MCF 10A (cell line): ENCODE data around the gene NAV1. TPM values are rescaled to one million over a fixed set of nuclear protein-coding genes. Genes with fewer than 3 reads are reported as not detected.
A peak's percentile ranks its signal among the peaks of the same experiment; 100 is the strongest.
"Not testable (repeated sequence)": the region's sequence is repeated elsewhere in the genome, so short reads cannot be mapped to it uniquely, and the experiment has no call there.

Experiments used
- BruUV-seq: library from RNA; stranded (reverse); fragments of 400-500 nt; replicated peaks from 2 replicates; lab custom pipeline; 2021; lab: Mats Ljungman, UMichigan
- CTCF ChIA-PET: fragments of 300-600 bp; sonication (Branson Sonifier 250); formaldehyde crosslinking; extraction: SDS; loops from one replicate; lab custom pipeline; 2021; ENCODE audit warnings: antibody characterized with exemption, inconsistent platforms; lab: Yijun Ruan, JAX
- POLR2A ChIA-PET: fragments of 300-600, 350-650 bp; sonication (Branson Sonifier 250); formaldehyde crosslinking; extraction: SDS; loops from one replicate; lab custom pipeline; 2020; ENCODE audit warnings: antibody characterized with exemption, inconsistent platforms; lab: Yijun Ruan, JAX
- DNase-seq: peaks from one replicate; pipeline ENCODE4 v3.0.0-alpha.2; 2018; ENCODE audit not compliant: unreplicated experiment
- H3K27ac Mint-ChIP-seq: one replicate; pipeline ENCODE4 v1.8.0; 2022; ENCODE audit warnings: mild to moderate bottlenecking, low read depth, mixed read lengths; ENCODE audit not compliant: unreplicated experiment
- H3K27me3 Mint-ChIP-seq: one replicate; pipeline ENCODE4 v1.8.0; 2022; ENCODE audit warnings: mixed read lengths; ENCODE audit not compliant: insufficient read depth, unreplicated experiment
- H3K36me3 Mint-ChIP-seq: one replicate; pipeline ENCODE4 v1.8.0; 2022; ENCODE audit warnings: mild to moderate bottlenecking, moderate library complexity, mixed read lengths; ENCODE audit not compliant: insufficient read depth, unreplicated experiment
- H3K4me1 Mint-ChIP-seq: one replicate; pipeline ENCODE4 v1.8.0; 2022; ENCODE audit warnings: mixed read lengths; ENCODE audit not compliant: insufficient read depth, unreplicated experiment
- H3K4me3 Mint-ChIP-seq: one replicate; pipeline ENCODE4 v1.8.0; 2022; ENCODE audit warnings: mild to moderate bottlenecking, moderate library complexity, mixed read lengths; ENCODE audit not compliant: unreplicated experiment
- H3K9me3 Mint-ChIP-seq: one replicate; pipeline ENCODE4 v1.8.0; 2022; ENCODE audit warnings: mixed read lengths; ENCODE audit not compliant: unreplicated experiment
- intact Hi-C: fragments of 100-400 bp; cut with micrococcal nuclease; formaldehyde crosslinking; loops from 2 replicates; pipeline ENCODE4 v1.14.1; 2022
- total RNA-seq: library from RNA; stranded (reverse); gene quantifications from 2 replicates; pipeline ENCODE4 v1.2.3, GENCODE V29; 2022
- TF ChIP-seq, protein P1 (sequence below): fragments of 200-600 bp; IDR thresholded peaks from one replicate; pipeline ENCODE4 v1.8.0; 2022; ENCODE audit warnings: antibody characterized with exemption, mild to moderate bottlenecking; ENCODE audit not compliant: unreplicated experiment

The NAV1 gene
- total RNA-seq, 1 experiment from 2014 or later, result 34.9 TPM

DNA sequence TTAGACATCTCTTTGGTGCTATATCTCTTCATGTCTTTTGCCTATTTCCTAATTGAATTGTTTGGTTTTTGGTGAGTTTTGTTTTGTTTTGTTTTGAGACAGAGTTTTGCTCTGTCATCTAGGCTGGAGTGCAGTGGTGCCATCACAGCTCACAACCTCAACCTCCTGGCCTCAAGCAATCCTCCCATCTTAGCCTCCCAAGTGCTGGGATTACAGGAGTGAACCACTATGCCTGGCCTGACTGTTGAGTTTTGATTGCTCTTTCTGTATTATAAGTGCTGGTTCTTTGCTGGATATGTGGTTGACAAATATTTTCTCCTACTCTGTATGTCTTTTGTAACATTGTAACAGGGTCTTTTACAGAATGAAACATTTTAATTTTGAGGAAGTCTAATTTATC is 38.0 kb downstream of the NAV1 start:
- no peak overlapping the region for H3K27ac Mint-ChIP-seq
- no TSS peak for BruUV-seq
- TF ChIP-seq, protein P1, sequence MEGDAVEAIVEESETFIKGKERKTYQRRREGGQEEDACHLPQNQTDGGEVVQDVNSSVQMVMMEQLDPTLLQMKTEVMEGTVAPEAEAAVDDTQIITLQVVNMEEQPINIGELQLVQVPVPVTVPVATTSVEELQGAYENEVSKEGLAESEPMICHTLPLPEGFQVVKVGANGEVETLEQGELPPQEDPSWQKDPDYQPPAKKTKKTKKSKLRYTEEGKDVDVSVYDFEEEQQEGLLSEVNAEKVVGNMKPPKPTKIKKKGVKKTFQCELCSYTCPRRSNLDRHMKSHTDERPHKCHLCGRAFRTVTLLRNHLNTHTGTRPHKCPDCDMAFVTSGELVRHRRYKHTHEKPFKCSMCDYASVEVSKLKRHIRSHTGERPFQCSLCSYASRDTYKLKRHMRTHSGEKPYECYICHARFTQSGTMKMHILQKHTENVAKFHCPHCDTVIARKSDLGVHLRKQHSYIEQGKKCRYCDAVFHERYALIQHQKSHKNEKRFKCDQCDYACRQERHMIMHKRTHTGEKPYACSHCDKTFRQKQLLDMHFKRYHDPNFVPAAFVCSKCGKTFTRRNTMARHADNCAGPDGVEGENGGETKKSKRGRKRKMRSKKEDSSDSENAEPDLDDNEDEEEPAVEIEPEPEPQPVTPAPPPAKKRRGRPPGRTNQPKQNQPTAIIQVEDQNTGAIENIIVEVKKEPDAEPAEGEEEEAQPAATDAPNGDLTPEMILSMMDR, result no peak
- DNase-seq, result no peak
- peaks cover 2% of the 10 kb centered on the region for H3K4me1 Mint-ChIP-seq
- intact Hi-C loops, result no loop called here
- CTCF ChIA-PET, result interaction anchor here (0.5 to 1.3 kb wide), 5 partner anchors 12 to 182 kb away, joined by 3 to 4 read pairs (median 4); no protein-coding TSS in a partner anchor
- POLR2A ChIA-PET, result interaction anchor here (0.6 to 1.0 kb wide), 4 partner anchors 17 to 1169 kb away, joined by 3 to 4 read pairs (median 3); no protein-coding TSS in a partner anchor
- no peak overlapping the region for H3K4me3 Mint-ChIP-seq
- peaks cover 12% of the 10 kb centered on the region for H3K27me3 Mint-ChIP-seq
- H3K9me3 Mint-ChIP-seq, result peaks cover 6% of the 10 kb centered on the region
- no peaks in the 10 kb centered on the region for H3K36me3 Mint-ChIP-seq

GRCh38 chr1:201578008-201578888 is 39.3 kb downstream of the NAV1 start:
- POLR2A ChIA-PET, result no interaction called here
- intact Hi-C loops, result no loop called here
- Mint-ChIP-seq H3K4me1 (peaks cover 13% of the 10 kb centered on the region), H3K4me3 (no peak overlapping the region), H3K9me3 (peaks cover 6% of the 10 kb centered on the region), H3K27me3 (peaks cover 12% of the 10 kb centered on the region), H3K36me3 (no peaks in the 10 kb centered on the region), H3K27ac (no peak overlapping the region)
- TF ChIP-seq, protein P1, result no peak
- DNase-seq, result no peak
- BruUV-seq, result no TSS peak
- CTCF ChIA-PET, result interaction anchor here (0.7 to 7.3 kb wide), 4 partner anchors 18 to 132 kb away, joined by 3 to 66 read pairs (median 4); no protein-coding TSS in a partner anchor

DNA sequence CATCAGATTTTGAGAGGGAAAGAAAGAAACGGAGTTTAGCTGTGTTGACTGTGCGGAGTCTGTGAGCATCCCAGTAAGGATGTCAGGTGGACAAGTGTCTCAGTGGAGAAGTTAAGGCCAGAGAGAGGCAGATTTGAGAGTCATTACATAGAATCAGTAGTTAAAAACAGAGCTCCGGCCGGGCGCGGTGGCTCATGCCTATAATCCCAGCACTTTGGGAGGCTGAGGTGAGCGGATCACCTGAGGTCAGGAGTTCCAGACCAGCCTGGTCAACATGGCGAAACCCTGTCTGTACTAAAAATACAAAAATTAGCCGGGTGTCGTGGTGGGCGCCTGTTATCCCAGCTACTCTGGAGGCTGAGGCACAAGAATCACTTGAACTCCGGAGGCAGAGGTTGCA is 42.4 kb downstream of the NAV1 start:
- CTCF ChIA-PET, result interaction anchor here (0.5 to 7.3 kb wide), 15 partner anchors 8 to 427 kb away, joined by 3 to 66 read pairs (median 3); partner anchors contain the start of gene IPO9
- H3K4me1 Mint-ChIP-seq, result peaks cover 28% of the 10 kb centered on the region
- BruUV-seq, result not testable (repeated sequence)

GRCh38 chr1:201582705-201583442 is 43.9 kb downstream of the NAV1 start:
- no peak overlapping the region for H3K4me3 Mint-ChIP-seq
- H3K27ac Mint-ChIP-seq, result no peak overlapping the region
- no peaks in the 10 kb centered on the region for H3K9me3 Mint-ChIP-seq
- ChIA-PET POLR2A (interaction anchor here (0.6 to 3.6 kb wide), 6 partner anchors 9 to 213 kb away, joined by 3 to 13 read pairs (median 3); no protein-coding TSS in a partner anchor), CTCF (interaction anchor here (0.5 to 7.3 kb wide), 10 partner anchors 23 to 254 kb away, joined by 3 to 66 read pairs (median 4); no protein-coding TSS in a partner anchor)
- no peaks in the 10 kb centered on the region for H3K36me3 Mint-ChIP-seq
- H3K4me1 Mint-ChIP-seq, result peaks cover 28% of the 10 kb centered on the region
- TF ChIP-seq, protein P1, result no peak
- intact Hi-C loops, result no loop called here
- H3K27me3 Mint-ChIP-seq, result peaks cover 12% of the 10 kb centered on the region
- BruUV-seq, result no TSS peak
- DNase-seq, result peak; percentile 60

More for the DNA sequence above, 42.4 kb downstream of the NAV1 start:
- H3K4me3 Mint-ChIP-seq, DNase-seq, H3K9me3 Mint-ChIP-seq, intact Hi-C loops, H3K27ac Mint-ChIP-seq, H3K36me3 Mint-ChIP-seq: not testable (repeated sequence)
- peaks cover 12% of the 10 kb centered on the region for H3K27me3 Mint-ChIP-seq
- POLR2A ChIA-PET, result interaction anchor here (0.7 to 1.1 kb wide), 5 partner anchors 10 to 214 kb away, joined by 3 to 4 read pairs (median 4); no protein-coding TSS in a partner anchor
